Tibial nerve (tissue), 4 donors: ENCODE results near the gene RGS7.
"Not testable (repeated sequence)": the region's sequence is repeated elsewhere in the genome, so short reads cannot be mapped to it uniquely, and the experiment has no call there.

ENCODE experiments used
- EP300 ChIP-seq, 2 donors: sonication (generic); formaldehyde crosslinking; IDR thresholded peaks; one replicate each; pipeline ENCODE4 v1.6.1; 2017; ENCODE audit warnings: antibody characterized with exemption in 2 of 2, mild to moderate bottlenecking in 1 of 2
- POLR2A ChIP-seq, 2 donors: fragments of 450-650 bp; IDR thresholded peaks; one replicate each; pipeline ENCODE4 v1.6.1; 2017; ENCODE audit warnings: antibody characterized with exemption in 2 of 2, mild to moderate bottlenecking in 2 of 2, moderate library complexity in 2 of 2
- TF ChIP-seq, protein P1 (sequence below), 5 experiments: fragments of 200-600 bp in 3 of 5; fragments of 450-650 bp in 2 of 5; sonication (generic) in 3 of 5; IDR thresholded peaks; one replicate each; pipeline ENCODE4 v1.5.1; 2016 to 2019; ENCODE audit warnings: antibody characterized with exemption in 5 of 5, mild to moderate bottlenecking in 3 of 5, moderate library complexity in 2 of 5

GRCh38 chr1:240762471-240762987, 594.5 kb downstream of the RGS7 start:
- TF ChIP-seq, protein P1, sequence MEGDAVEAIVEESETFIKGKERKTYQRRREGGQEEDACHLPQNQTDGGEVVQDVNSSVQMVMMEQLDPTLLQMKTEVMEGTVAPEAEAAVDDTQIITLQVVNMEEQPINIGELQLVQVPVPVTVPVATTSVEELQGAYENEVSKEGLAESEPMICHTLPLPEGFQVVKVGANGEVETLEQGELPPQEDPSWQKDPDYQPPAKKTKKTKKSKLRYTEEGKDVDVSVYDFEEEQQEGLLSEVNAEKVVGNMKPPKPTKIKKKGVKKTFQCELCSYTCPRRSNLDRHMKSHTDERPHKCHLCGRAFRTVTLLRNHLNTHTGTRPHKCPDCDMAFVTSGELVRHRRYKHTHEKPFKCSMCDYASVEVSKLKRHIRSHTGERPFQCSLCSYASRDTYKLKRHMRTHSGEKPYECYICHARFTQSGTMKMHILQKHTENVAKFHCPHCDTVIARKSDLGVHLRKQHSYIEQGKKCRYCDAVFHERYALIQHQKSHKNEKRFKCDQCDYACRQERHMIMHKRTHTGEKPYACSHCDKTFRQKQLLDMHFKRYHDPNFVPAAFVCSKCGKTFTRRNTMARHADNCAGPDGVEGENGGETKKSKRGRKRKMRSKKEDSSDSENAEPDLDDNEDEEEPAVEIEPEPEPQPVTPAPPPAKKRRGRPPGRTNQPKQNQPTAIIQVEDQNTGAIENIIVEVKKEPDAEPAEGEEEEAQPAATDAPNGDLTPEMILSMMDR (IDR thresholded peaks at IDR 0.05): not testable (repeated sequence)
- not testable (repeated sequence) for TF ChIP-seq POLR2A, EP300 (IDR thresholded peaks at IDR 0.05)
